HEK293T (cell line): ENCODE data around the gene ABCC2.
"Not testable (repeated sequence)": the region's sequence is repeated elsewhere in the genome, so short reads cannot be mapped to it uniquely, and the experiment has no call there.

Source experiments
- CTCF ChIA-PET: fragments of 350-600 bp; formaldehyde crosslinking; extraction: SDS; loops from one replicate; lab custom pipeline; 2021; ENCODE audit warnings: antibody characterized with exemption, inconsistent platforms; lab: Yijun Ruan, JAX
- POLR2A ChIA-PET: fragments of 350-600 bp; formaldehyde crosslinking; extraction: SDS; loops from one replicate; lab custom pipeline; 2020; ENCODE audit warnings: antibody characterized with exemption, inconsistent platforms; lab: Yijun Ruan, JAX
- DNase-seq: peaks from one replicate; pipeline ENCODE4 v3.0.0; 2012; ENCODE audit warnings: mixed read lengths; ENCODE audit errors: extremely low spot score
- ARNT ChIP-seq: fragments of 450-650 bp; IDR thresholded peaks from 2 replicates; pipeline ENCODE4 v1.6.1; 2017; ENCODE audit warnings: mild to moderate bottlenecking
- BHLHE40 ChIP-seq: fragments of 450-650 bp; IDR thresholded peaks from 2 replicates; pipeline ENCODE4 v1.6.1; 2016; ENCODE audit warnings: mild to moderate bottlenecking, moderate library complexity, borderline replicate concordance
- CTBP1 ChIP-seq: fragments of 450-650 bp; IDR thresholded peaks from 2 replicates; pipeline ENCODE4 v1.6.1; 2016; ENCODE audit warnings: borderline replicate concordance
- ELF4 ChIP-seq: fragments of 450-650 bp; IDR thresholded peaks from 2 replicates; pipeline ENCODE4 v1.6.1; 2017; ENCODE audit warnings: antibody characterized with exemption
- FOXA1 ChIP-seq: fragments of 450-650 bp; IDR thresholded peaks from 2 replicates; pipeline ENCODE4 v1.6.1; 2016; ENCODE audit warnings: mild to moderate bottlenecking
- FOXK2 ChIP-seq: fragments of 450-650 bp; IDR thresholded peaks from 2 replicates; pipeline ENCODE4 v1.6.1; 2016; ENCODE audit warnings: mild to moderate bottlenecking
- FOXM1 ChIP-seq: fragments of 450-650 bp; IDR thresholded peaks from 2 replicates; pipeline ENCODE4 v1.6.1; 2017; ENCODE audit warnings: mild to moderate bottlenecking, borderline replicate concordance
- HDGF ChIP-seq: fragments of 450-650 bp; IDR thresholded peaks from 2 replicates; pipeline ENCODE4 v1.6.1; 2017; ENCODE audit warnings: antibody characterized with exemption, borderline replicate concordance
- L3MBTL2 ChIP-seq: fragments of 450-650 bp; conservative IDR thresholded peaks from 2 replicates; pipeline ENCODE4 v1.6.1; 2016; ENCODE audit warnings: mild to moderate bottlenecking
- LEF1 ChIP-seq: fragments of 450-650 bp; IDR thresholded peaks from 2 replicates; pipeline ENCODE4 v1.6.1; 2017; ENCODE audit warnings: mild to moderate bottlenecking, borderline replicate concordance
- NFRKB ChIP-seq: fragments of 450-650 bp; IDR thresholded peaks from 2 replicates; pipeline ENCODE4 v1.6.1; 2016; ENCODE audit warnings: mild to moderate bottlenecking, moderate library complexity
- SP1 ChIP-seq: fragments of 450-650 bp; IDR thresholded peaks from 2 replicates; pipeline ENCODE4 v1.6.1; 2017
- SUZ12 ChIP-seq: fragments of 450-650 bp; IDR thresholded peaks from 2 replicates; pipeline ENCODE4 v1.6.1; 2016; ENCODE audit warnings: mild to moderate bottlenecking
- TARDBP ChIP-seq: fragments of 450-650 bp; IDR thresholded peaks from 2 replicates; pipeline ENCODE4 v1.6.1; 2016
- ZNF384 ChIP-seq: fragments of 450-650 bp; IDR thresholded peaks from 2 replicates; pipeline ENCODE4 v1.6.1; 2016
- TF ChIP-seq, protein P1 (sequence below): fragments of 450-650 bp; IDR thresholded peaks from 2 replicates; pipeline ENCODE4 v1.6.1; 2016

Gene ABCC2

GRCh38 chr10:99835947-99836346 is 53.5 kb downstream of the ABCC2 start:
- TF ChIP-seq, protein P1, sequence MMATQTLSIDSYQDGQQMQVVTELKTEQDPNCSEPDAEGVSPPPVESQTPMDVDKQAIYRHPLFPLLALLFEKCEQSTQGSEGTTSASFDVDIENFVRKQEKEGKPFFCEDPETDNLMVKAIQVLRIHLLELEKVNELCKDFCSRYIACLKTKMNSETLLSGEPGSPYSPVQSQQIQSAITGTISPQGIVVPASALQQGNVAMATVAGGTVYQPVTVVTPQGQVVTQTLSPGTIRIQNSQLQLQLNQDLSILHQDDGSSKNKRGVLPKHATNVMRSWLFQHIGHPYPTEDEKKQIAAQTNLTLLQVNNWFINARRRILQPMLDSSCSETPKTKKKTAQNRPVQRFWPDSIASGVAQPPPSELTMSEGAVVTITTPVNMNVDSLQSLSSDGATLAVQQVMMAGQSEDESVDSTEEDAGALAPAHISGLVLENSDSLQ: no peak
- TF ChIP-seq L3MBTL2 (no peak), TARDBP (no peak), FOXK2 (no peak), ELF4 (no peak), BHLHE40 (no peak), LEF1 (no peak), CTBP1 (no peak), FOXM1 (no peak), SP1 (no peak), ZNF384 (no peak)
- DNase-seq: no peak
- CTCF ChIA-PET: interaction anchor here (1.4 kb wide), 1 partner anchor 10 kb away, joined by 4 read pairs; no protein-coding TSS in a partner anchor
- POLR2A ChIA-PET: no interaction called here

- POLR2A ChIA-PET: no interaction called here
- no peak for DNase-seq
- CTCF ChIA-PET: interaction anchor here (1.4 kb wide), 1 partner anchor 9 kb away, joined by 4 read pairs; no protein-coding TSS in a partner anchor
- TF ChIP-seq BHLHE40: no peak
- no peak for TF ChIP-seq HDGF
- TF ChIP-seq TARDBP: no peak
- TF ChIP-seq ARNT: no peak
- no peak for TF ChIP-seq FOXK2
- no peak for TF ChIP-seq CTBP1
- TF ChIP-seq FOXA1: no peak
- TF ChIP-seq ZNF384: no peak
- no peak for TF ChIP-seq SP1
- no peak for TF ChIP-seq L3MBTL2
- TF ChIP-seq FOXM1: no peak
- no peak for TF ChIP-seq ELF4
These were observed 54.3 kb downstream of the ABCC2 start for GRCh38 chr10:99836711-99837110.

- POLR2A ChIA-PET, CTCF ChIA-PET, DNase-seq: not testable (repeated sequence)
These were observed 58.4 kb downstream of the ABCC2 start for GRCh38 chr10:99840859-99841258.

DNA sequence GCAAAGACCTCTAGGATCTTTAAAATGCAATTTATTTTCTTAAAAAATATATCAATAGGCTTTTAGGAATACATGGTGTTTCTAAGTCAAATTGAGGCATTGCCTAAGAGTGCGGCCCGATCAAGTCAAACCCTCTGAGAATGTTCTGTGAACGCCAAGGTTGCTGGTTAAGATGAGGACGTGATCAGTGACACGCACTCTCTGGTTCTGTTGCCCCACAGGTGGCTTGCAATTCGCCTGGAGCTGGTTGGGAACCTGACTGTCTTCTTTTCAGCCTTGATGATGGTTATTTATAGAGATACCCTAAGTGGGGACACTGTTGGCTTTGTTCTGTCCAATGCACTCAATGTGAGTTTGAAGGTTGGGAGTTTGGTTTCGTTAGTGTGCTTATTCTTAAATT is 59.3 kb downstream of the ABCC2 start:
- TF ChIP-seq TARDBP: no peak
- no peak for TF ChIP-seq L3MBTL2
- no peak for TF ChIP-seq FOXA1
- TF ChIP-seq FOXM1: no peak
- no peak for TF ChIP-seq HDGF
- TF ChIP-seq, protein P1: no peak
- TF ChIP-seq SP1: no peak
- no peak for DNase-seq
- ChIA-PET POLR2A (no interaction called here), CTCF (no interaction called here)

DNA sequence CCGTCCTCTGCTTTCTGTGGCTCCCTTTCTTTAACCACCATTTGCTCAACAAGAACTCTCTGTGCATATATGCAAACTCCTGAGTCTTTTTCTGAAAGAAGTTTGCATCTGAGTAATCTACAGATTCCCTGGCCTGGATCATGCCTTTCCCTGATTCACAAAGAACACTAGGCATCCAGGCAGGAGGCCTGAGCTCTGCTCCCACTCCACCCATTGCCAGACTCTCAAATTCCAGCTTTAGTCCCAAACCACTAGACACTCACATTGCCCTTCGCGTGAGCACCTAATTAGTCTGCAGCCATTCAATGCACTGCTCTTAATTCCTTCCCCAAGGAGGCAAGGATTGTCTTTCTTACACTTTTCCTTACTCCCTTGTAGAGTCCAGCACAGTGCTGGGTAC is 60.9 kb downstream of the ABCC2 start:
- ChIA-PET CTCF (no interaction called here), POLR2A (no interaction called here)
- TF ChIP-seq CTBP1 (no peak), NFRKB (no peak), SP1 (no peak), FOXK2 (no peak), LEF1 (no peak), FOXM1 (no peak), HDGF (no peak), SUZ12 (no peak), FOXA1 (no peak)
- TF ChIP-seq, protein P1: no peak
- no peak for DNase-seq

DNA sequence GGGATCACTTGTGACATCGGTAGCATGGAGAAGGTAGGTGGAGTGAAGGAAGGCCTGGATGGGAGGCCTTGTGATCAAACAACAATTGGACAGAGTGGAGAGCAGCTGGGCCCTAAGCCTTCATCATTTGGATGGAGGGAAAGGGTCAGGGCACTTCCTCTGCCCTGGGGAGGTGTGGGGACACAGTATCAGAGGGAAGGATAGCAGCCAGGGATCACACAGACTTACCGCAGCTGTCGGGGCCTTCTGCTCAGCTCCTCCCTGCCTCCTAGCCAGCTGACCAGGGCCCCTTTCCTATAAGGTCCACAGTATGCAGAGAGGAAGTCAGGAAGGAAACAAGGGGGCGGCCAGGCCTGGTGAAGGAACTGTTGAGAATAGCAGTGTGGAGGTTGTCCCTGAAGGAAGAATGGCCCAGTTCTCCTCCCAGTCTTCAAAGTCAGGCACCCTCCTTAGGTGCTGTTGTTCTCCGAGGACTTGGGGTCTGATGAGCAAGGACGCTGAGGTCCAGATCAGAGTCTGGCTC is 62.1 kb downstream of the ABCC2 start:
- no peak for DNase-seq
- POLR2A ChIA-PET: interaction anchor here (1.6 kb wide), 1 partner anchor 112 kb away, joined by 7 read pairs; the partner anchor contains the start of genes COX15 and CUTC
- TF ChIP-seq BHLHE40 (no peak), ELF4 (no peak)
- CTCF ChIA-PET: interaction anchor here (1.1 to 6.6 kb wide), 3 partner anchors 16 to 203 kb away, joined by 4 to 73 read pairs (median 9); no protein-coding TSS in a partner anchor

DNA sequence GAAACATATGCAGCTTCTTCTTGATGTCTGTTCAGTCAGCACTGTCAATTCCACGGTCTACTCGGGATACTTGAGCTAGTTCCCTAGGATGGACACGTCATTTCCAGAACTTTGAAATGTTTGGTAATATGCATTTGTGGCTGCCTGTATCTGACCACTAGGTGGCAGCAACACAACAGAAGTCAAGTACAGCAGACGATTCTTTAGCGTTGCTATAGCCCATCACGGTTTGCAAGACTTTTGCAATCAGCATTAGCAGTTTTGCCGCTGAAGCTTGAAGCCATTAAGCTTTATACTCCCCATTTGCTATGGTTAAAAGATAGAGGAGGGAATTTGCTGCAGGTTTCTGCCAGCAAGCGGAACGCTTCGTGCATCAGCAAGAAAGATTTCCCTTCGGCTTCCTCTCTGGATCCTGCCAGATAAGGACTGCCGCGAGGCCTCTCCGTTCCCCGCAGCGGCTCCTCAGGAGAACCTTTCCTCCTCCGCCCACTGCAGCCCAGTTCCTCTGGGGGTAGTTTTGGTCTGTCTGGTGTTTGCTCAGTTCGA is 63.5 kb downstream of the ABCC2 start:
- ChIA-PET CTCF (interaction anchor here (0.6 to 6.6 kb wide), 29 partner anchors 9 to 798 kb away, joined by 3 to 73 read pairs (median 4); partner anchors contain the start of genes COX15, CUTC and DNMBP), POLR2A (interaction anchor here (0.5 to 1.6 kb wide), 5 partner anchors 14 to 441 kb away, joined by 3 to 7 read pairs (median 3); partner anchors contain the start of genes BLOC1S2, COX15 and CUTC)
- TF ChIP-seq, protein P1: no peak
- TF ChIP-seq L3MBTL2 (no peak), HDGF (no peak), ARNT (no peak), CTBP1 (no peak)
- peak; percentile 83 for DNase-seq
